ENCODE data around the gene MIR17HG. TPM values are rescaled to one million over a fixed set of nuclear protein-coding genes. Genes with fewer than 3 reads are reported as not detected.

Gene MIR17HG
- total RNA-seq, 2 donors from 2014 or later: 22.8 to 23.0 TPM

DNA sequence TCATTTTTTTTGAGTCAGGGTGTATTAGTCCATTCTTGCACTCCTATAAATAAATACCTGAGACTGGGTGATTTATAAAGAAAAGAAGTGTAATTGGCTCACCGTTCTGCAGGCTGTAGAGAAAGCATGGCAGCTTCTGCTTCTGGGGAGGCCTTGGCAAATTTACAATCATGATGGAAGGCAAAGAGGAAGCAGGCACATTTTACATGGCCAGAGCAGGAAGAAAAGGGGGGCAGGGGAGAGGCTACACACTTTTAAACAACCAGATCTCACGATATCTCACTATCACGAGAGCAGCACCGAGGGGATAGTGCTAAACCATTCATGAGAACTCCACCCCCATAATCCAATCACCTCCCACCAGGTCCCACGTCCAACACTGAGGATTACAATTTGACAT is 44.5 kb upstream of the MIR17HG start:
- DNase-seq: no peak
- H3K27ac Mint-ChIP-seq: no peak overlapping the region
- no peaks in the 10 kb centered on the region for H3K27me3 Mint-ChIP-seq (ENCODE audit: insufficient read depth)
- no peak overlapping the region for H3K4me3 Mint-ChIP-seq
- peaks cover 6% of the 10 kb centered on the region for H3K9me3 ChIP-seq (ENCODE audit: control insufficient read depth, low read length)
- 93% methylated on average over 5 of the region's 5 CpGs; no CpG with 5 or more reads in 1 of the 2 experiments for WGBS, 2 experiments (ENCODE audit: insufficient coverage in 1 of 2, insufficient read length in 1 of 2)
- peaks cover 6% of the 10 kb centered on the region for H3K9me3 Mint-ChIP-seq
- no peak overlapping the region for H3K4me3 ChIP-seq (ENCODE audit: low read length)
- no peaks in the 10 kb centered on the region for H3K4me1 Mint-ChIP-seq
- H3K9ac ChIP-seq (ENCODE audit: extremely low read depth, low read length, poor library complexity, severe bottlenecking): no peak overlapping the region
- H3K27me3 ChIP-seq (ENCODE audit: control insufficient read depth, insufficient read depth, low read length, poor library complexity, severe bottlenecking): no peaks in the 10 kb centered on the region
- no peaks in the 10 kb centered on the region for H3K36me3 ChIP-seq (ENCODE audit: control insufficient read depth, insufficient read depth, low read length)
- H3K4me1 ChIP-seq (ENCODE audit: control insufficient read depth, insufficient read depth, low read length): no peaks in the 10 kb centered on the region
- no peaks in the 10 kb centered on the region for H3K36me3 Mint-ChIP-seq (ENCODE audit: low read depth)
- no peak overlapping the region for H3K27ac ChIP-seq (ENCODE audit: low read depth, low read length)
- TF ChIP-seq, protein P1, sequence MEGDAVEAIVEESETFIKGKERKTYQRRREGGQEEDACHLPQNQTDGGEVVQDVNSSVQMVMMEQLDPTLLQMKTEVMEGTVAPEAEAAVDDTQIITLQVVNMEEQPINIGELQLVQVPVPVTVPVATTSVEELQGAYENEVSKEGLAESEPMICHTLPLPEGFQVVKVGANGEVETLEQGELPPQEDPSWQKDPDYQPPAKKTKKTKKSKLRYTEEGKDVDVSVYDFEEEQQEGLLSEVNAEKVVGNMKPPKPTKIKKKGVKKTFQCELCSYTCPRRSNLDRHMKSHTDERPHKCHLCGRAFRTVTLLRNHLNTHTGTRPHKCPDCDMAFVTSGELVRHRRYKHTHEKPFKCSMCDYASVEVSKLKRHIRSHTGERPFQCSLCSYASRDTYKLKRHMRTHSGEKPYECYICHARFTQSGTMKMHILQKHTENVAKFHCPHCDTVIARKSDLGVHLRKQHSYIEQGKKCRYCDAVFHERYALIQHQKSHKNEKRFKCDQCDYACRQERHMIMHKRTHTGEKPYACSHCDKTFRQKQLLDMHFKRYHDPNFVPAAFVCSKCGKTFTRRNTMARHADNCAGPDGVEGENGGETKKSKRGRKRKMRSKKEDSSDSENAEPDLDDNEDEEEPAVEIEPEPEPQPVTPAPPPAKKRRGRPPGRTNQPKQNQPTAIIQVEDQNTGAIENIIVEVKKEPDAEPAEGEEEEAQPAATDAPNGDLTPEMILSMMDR (conservative IDR thresholded peaks at IDR 0.05): no peak

- no peak overlapping the region for H3K27ac Mint-ChIP-seq
Measured at GRCh38 chr13:91304741-91305140, 42.7 kb upstream of the MIR17HG start.

GRCh38 chr13:91305652-91306051 is 41.8 kb upstream of the MIR17HG start:
- peaks cover 6% of the 10 kb centered on the region for H3K9me3 Mint-ChIP-seq
- no peaks in the 10 kb centered on the region for H3K4me1 ChIP-seq (ENCODE audit: control insufficient read depth, insufficient read depth, low read length)
- no peaks in the 10 kb centered on the region for H3K4me1 Mint-ChIP-seq
- no peak overlapping the region for H3K4me3 Mint-ChIP-seq
- no peak overlapping the region for H3K27ac ChIP-seq (ENCODE audit: low read depth, low read length)
- no peak overlapping the region for H3K4me3 ChIP-seq (ENCODE audit: low read length)
- H3K27me3 Mint-ChIP-seq (ENCODE audit: insufficient read depth): no peaks in the 10 kb centered on the region
- H3K9ac ChIP-seq (ENCODE audit: extremely low read depth, low read length, poor library complexity, severe bottlenecking): no peak overlapping the region
- no peak for DNase-seq
- no peaks in the 10 kb centered on the region for H3K27me3 ChIP-seq (ENCODE audit: control insufficient read depth, insufficient read depth, low read length, poor library complexity, severe bottlenecking)
- TF ChIP-seq, protein P1 (conservative IDR thresholded peaks at IDR 0.05): no peak
- 100% methylated on average over 1 of the region's 1 CpG; no CpG with 5 or more reads in 1 of the 2 experiments for WGBS, 2 experiments (ENCODE audit: insufficient coverage in 1 of 2, insufficient read length in 1 of 2)
- H3K36me3 Mint-ChIP-seq (ENCODE audit: low read depth): no peaks in the 10 kb centered on the region
- peaks cover 6% of the 10 kb centered on the region for H3K9me3 ChIP-seq (ENCODE audit: control insufficient read depth, low read length)
- H3K36me3 ChIP-seq (ENCODE audit: control insufficient read depth, insufficient read depth, low read length): no peaks in the 10 kb centered on the region
- no peak overlapping the region for H3K27ac Mint-ChIP-seq

More at GRCh38 chr13:91304741-91305140, 42.7 kb upstream of the MIR17HG start:
- Histone ChIP-seq H3K27ac (ENCODE audit: low read depth, low read length) (no peak overlapping the region), H3K27me3 (ENCODE audit: control insufficient read depth, insufficient read depth, low read length, poor library complexity, severe bottlenecking) (no peaks in the 10 kb centered on the region), H3K9me3 (ENCODE audit: control insufficient read depth, low read length) (peaks cover 6% of the 10 kb centered on the region), H3K4me3 (ENCODE audit: low read length) (no peak overlapping the region), H3K36me3 (ENCODE audit: control insufficient read depth, insufficient read depth, low read length) (no peaks in the 10 kb centered on the region), H3K4me1 (ENCODE audit: control insufficient read depth, insufficient read depth, low read length) (no peaks in the 10 kb centered on the region), H3K9ac (ENCODE audit: extremely low read depth, low read length, poor library complexity, severe bottlenecking) (no peak overlapping the region)
- TF ChIP-seq, protein P1 (conservative IDR thresholded peaks at IDR 0.05): no peak
- whole genome bisulfite sequencing, 2 experiments (ENCODE audit: insufficient coverage in 1 of 2, insufficient read length in 1 of 2): 91 to 95% methylated on average over 2 of the region's 2 CpGs
- Mint-ChIP-seq H3K27me3 (ENCODE audit: insufficient read depth) (no peaks in the 10 kb centered on the region), H3K36me3 (ENCODE audit: low read depth) (no peaks in the 10 kb centered on the region), H3K4me1 (no peaks in the 10 kb centered on the region), H3K9me3 (peaks cover 6% of the 10 kb centered on the region), H3K4me3 (no peak overlapping the region)
- DNase-seq: no peak
